Measurements from ENCODE around the gene CARMIL3.

DNA sequence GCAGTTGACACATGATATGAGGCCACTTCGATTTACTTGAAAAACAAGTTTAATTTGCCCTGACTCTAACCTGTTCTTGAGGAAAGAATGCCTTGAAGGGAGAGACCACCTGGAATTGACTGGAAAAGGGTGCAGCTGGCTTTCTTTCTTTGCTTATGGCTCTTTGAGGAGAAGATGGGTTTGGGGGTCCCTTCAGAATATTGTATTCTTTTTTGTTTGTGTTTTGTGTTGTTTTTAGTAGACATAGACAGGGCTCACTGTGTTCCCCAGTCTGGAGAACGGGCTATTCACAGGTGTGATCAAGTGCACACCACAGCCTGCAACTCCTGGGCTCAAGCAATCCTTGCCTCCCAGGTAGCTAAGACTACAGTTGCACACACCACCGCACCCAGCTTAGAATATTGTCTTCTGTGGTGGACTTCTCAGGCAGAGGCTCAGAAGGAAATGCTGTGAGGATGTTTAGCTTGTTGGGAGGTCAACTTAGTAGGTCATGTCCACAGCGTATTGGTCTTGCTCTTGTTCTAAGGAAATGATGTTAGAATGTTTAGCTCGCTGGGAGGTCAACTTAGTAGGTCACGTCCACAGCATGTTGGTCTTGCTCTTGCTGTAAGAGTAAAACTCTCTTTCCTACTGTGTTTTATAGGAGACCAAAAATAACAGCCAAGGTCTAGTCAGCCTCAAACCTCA is 64.5 kb downstream of the CARMIL3 start:
- TF ChIP-seq EZH2 (IDR thresholded peaks at IDR 0.05), result no peak
- no peak for TF ChIP-seq POLR2AphosphoS5 (IDR thresholded peaks at IDR 0.05; ENCODE audit: borderline replicate concordance, low read depth, low read length)

Measured in SK-N-MC (cell line).